NCI-H774 (cell line): ENCODE measurements around the gene MGAM2.

ENCODE experiments used
- DNase-seq: peaks from one replicate; lab custom pipeline; 2025; lab: John Stamatoyannopoulos, UW

MGAM2 gene

DNA sequence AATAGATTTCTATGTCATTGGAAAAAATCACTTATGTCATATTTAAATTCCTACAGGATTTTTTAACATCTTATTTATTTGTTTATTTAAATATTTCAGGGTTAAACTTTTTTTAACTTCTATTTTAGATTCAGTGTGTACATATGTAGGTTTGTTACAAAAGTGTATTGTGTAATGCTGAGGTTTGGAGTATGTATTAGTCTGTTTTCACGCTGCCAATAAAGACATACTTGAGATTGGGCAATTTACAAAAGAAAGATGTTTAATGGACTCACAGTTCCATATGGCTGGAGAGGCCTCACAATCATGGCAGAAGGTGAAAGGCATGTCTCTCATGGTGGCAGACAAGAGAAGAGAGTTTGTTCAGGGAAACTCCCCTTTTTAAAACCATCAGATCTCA lies 65.4 kb downstream of the MGAM2 start:
- DNase-seq, result no peak

DNA sequence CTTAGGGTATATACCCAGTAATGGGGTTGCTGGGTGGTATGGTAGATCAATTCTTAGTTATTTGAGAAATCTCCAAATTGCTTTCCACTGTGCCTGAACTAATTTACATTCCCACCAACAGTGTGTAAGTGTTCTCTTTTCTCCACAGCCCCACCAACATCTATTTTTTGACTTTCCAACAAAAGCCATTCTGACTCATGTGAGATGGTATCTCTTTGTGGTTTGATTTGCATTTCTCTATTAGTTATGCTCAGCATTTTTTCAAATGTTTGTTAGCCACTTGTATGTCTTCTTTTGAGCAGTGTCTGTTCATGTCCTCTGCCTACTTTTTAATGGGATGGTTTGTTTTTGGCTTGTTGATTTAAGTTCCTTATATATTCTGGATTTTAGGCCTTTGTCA lies 66.4 kb downstream of the MGAM2 start:
- DNase-seq, result no peak

DNA sequence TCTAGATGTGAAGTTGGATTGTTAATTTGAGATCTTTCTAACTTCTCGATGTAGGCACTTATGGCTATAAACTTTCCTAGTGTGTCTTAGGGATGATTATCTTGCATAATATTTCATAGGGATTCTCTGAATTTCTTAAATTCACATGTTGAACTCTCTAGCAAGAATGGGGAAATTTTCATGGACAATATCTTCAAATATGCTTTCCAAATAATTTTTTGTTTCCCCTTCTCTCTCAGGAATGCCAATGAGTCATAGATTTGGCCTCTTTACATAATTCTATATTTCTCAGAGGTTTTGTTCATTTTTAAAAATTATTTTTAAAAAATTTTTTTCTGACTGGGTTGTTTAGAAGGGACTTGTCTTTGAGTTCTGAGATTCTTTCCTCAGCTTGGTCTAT lies 68.9 kb downstream of the MGAM2 start:
- no peak for DNase-seq

DNA sequence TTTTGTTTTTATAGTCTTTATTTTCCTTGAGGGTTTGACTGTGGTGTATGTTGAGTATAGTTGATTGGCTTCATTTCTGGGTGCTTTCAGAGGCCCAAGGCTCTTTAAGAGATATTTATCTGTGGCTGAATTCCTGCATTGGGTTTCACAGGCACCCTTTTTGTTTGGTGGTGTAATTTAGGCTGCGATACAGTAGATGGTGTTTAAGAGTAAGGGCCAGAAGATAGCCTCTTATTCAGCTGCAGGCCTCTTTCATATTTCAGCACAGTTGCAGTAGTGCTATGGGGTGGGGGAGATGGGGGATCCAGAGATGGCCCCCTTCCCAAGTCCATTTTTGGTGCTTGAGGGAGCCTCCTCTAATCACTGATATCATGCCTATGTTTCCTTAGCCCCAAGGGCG lies 69.7 kb downstream of the MGAM2 start:
- DNase-seq, result no peak

DNA sequence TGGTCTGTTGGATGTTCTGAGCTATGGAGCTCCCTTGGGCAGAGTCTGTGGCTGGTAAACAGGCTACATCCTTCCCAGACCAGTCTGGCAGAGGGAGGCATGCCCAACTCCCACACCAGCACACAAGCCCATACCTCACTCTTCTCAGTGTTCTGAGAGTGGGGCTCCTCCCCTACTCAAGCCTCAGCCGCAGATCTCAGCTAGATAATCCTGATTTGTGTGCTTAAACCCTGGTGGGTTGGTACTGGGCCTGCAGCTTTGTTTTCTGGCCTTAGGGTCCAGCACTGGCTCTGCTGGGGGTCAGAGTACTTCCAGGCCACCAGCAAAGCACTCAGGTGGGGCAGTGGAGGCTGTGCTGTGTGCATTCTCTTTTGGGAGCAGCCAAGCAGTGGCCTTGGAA lies 70.4 kb downstream of the MGAM2 start:
- DNase-seq, result no peak

DNA sequence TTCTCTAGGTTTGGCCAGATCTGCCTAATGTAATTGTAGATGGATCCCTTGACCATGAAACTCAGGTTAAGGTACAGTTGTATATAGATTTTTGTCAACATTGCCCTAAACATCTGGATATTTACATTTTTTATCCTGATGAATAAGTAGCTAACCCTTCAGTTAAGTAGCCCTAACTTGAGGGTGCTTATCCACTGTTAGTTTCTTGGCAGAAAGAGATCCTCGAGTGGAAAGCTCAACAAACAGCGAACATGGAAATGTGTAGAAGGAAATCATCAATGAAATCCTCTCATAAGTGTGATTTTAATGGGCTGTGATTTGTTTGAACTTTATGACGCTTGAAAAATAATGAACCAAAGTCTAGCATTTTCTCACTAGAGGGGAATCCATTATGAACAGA lies 73.6 kb downstream of the MGAM2 start:
- no peak for DNase-seq

DNA sequence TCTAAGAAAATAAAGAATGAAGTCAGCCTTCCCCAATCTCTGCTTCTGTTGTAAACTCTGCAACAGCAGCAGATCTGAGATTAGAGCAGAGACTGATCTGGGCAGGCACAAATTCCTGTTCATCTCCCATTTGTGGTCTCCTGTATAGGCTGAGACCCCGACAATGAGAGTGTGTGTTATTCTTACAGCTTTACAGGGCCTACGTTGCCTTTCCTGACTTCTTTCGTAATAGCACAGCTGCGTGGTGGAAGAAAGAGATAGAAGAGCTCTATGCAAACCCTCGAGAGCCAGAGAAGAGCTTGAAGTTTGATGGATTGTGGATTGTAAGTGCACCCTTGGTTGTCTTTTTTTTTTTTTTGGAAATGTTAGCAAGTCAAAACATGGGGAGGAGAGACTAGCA lies 74.3 kb downstream of the MGAM2 start:
- no peak for DNase-seq

DNA sequence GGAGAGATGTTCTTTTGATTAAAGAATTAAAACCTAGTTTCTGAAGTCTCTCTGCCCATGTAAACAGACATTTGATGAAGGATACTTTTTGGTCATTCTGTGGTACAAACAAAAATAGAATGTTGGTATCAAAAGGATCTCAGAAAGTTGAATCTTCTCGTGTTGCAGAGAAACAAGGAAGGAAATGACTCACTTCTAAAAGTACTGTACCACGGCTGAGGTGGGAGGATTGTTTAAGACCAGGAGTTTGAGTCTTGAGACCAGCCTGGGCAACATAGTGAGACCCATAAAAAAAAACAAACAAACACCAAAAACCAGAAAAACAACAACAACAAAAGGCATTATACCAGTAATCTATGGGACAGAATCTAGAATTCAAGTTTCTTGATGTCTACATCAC lies 76.6 kb downstream of the MGAM2 start:
- DNase-seq, result no peak

DNA sequence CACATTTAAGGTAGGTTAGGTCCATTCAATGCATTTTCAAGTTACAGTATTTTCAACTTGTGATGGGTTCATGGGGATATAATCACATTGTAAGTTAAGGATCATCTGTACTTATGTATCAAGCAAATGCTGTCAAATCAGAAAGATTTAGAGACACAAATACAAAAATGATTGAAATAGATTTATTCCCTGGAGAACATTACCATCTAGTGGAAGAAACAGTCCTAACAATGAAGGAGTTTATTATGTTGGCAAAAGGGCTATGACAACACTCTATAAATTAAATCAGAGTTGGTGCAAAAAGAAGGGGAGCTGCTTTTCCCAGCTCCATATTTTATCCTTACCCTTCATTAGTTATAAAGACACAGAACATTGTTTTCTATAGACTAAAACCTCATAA lies 77.3 kb downstream of the MGAM2 start:
- no peak for DNase-seq

DNA sequence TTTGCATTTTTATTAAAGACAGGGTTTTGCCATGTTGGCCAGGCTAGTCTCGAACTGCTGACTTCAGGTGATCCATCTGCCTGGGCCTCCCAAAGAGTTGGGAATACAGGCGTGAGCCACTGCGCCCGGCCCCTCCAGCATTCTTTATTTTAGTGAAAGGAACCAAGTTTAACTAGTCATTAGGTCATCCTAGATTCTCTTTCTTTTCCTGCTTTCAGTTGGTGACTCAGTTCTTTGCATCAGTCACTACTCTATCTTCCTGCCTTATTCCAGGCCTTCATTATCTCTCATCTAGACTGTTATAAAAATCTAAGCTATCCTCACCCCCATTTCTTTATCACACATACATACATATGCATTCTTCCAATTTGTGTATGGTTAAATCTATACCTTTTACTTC lies 82.7 kb downstream of the MGAM2 start:
- no peak for DNase-seq

DNA sequence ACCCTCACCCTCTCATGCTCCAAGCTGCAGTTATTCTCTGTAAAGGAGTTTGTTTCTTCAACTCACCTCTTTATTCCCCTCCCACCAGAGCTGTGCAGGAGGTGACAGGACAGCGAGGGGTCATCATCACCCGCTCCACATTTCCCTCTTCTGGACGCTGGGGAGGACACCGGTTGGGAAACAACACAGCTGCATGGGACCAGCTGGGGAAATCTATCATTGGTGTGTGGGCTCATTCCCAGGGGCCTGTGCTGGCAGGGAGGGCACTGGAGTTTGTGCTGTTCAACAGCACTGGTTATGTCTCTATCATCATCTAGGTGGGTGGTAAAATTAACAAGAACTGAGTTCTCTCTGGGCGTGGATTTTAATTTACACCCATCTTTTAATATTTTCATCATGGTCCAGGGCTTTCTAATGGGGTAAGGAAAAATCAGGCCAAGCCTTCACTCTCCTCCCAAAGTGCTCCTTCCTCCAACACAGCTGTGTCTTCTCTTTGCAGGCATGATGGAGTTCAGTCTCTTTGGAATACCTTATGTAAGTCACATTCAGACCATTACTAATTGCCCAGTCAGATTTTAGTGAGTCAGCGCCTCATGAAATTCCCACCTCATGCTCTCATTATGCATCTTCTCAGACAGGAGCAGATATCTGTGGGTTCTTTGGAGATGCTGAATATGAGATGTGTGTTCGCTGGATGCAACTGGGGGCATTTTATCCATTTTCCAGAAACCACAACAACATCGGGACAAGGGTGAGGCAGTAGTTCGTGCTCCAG lies 84.7 kb downstream of the MGAM2 start:
- DNase-seq, result no peak

DNA sequence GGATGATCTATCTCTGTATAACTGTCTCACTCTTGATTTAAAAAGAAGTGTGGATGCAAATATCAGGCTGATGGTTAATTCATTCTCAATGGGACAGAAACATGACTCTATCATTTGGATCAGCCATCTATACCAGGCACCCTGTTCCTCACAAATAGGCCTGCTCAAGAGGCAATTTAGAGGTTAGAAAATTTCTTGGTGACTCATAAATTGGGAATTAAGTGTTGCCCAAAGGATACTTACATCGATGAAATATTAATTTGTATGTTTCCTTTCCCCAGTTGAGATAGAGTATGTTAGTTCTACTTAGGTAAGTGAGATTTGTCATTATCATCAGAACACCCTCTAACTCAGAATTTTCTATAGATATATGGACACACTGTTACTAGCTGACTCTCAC lies 88.7 kb downstream of the MGAM2 start:
- no peak for DNase-seq

DNA sequence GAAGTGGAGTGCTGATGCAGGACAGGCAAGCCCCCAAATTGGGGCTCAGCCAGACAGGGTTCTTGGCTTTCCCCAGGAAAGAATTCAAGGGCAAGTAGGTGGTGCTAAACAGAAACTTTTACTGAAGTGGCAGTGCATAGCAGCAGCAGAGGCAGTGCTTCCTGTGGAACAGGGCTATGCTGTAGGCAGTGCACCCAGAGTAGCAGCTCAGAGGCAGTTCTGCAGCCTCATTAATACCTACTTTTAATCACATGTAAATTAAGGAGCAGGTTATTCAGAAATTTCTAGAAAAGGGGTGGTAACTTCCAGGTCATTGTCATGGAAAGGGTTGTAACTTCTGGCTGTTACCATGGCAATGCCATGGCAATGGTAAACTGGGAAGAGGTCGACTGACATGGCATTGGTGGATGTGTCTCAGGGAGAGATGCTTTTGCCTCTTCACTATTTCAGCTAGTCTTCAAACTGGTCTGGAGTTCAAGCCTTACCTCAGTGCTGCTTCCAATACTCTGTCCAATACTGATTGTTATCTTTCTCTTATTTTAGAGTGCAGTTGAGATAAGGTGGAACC lies 117.1 kb downstream of the MGAM2 start:
- DNase-seq, result no peak

DNA sequence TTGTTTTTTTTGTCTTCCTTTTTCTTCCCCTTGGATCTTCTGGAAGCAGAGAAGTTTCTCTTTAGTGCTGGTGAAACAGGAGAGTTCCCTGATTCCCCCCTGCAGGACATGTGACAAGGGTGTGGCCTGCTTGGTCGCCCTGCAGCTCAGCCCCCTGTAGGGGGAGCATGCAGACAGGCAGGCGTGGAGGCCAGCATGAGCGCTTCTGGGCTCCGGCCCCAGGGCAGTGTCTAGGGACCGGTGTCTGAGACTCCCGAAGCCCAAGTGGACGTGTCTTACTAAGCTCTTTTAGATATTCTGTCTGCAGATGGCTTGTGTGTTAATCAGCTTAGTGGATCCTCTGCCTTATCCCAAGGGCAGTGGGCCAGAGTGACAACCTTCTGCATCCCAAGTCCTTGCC lies 120.2 kb downstream of the MGAM2 start:
- no peak for DNase-seq

DNA sequence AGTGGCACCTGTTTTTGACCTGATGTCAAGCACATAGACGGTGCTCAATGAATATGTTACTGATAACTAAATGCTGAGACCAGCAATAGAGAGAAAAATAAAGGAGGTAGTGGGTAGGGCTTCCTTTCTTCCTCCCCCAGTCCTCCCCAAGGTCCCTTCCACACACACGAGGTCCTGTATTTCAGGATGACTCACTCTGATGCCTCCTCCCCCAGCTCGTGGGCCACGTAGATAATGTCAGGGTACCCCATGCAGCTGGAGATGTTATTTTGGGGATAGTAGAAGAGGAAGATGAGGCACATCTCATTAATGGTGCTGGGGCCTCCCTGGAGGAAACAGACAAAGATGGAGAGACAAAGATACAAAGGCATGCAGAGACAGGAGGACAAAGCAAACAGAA lies 129.0 kb downstream of the MGAM2 start:
- no peak for DNase-seq

DNA sequence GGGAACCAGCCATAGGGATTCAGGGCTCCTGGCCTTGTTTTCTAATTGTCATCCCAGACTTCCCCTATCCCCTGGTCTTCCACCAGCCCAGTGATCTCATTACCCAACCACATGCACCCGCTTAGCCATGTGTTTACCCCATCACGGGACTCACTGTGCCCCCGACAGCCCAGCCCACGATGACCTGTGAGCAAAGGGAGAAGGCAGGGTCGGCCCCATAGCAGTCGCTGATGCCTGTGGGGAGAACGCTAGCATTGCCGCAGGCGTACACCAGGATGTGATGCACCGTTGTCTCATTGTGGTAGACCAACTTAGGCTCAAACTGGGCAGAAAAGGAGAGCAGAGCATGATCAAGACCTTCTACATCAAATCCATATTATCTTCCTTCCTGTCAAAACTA lies 132.3 kb downstream of the MGAM2 start:
- DNase-seq, result no peak

DNA sequence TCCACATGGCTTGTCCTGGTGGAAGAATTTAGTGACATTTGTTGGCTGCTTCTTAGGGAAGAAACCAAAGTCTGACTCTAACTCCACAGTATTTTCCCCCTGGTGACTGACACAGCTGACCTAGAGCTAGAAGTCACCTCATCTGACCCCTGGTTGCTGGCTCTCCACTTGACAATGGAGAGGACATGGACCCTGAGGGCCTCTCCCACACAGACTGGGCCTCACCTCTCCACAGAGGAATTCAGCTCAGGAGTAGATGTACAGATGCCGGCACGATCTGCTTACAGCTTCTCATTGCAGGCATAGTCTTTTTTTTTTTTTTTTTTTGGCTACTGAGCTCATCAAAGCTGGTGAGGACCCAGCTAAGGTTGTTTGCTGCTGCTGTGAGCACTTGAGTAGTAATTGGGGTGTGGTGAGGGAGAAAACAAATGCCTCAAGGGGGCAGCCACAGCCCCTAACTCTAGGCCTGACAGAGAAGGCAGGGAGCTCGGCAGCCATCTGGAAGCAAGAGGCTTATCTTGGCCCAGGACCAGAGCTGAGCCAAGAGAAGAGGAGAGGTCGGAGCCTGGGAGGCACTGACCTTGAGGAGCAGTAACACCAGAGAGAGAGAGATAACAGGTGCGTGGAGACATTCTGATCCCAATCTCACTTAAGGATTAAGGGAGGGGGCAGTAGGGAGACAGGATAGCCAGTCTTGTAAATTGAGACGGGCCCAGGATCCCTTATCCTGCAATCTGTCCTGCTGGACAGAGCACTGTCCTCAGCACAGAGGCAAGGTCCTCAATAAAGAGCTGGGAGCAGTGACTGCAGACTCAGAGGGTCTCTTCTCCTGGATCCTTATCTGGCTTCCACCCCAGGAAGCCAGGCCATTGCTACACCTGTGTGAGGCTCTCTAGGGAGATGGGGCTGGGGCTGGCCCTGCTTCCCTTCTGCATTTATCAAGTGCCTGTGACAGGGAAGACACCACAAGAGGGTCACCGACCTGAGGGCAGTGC lies 136.9 kb downstream of the MGAM2 start:
- no peak for DNase-seq

DNA sequence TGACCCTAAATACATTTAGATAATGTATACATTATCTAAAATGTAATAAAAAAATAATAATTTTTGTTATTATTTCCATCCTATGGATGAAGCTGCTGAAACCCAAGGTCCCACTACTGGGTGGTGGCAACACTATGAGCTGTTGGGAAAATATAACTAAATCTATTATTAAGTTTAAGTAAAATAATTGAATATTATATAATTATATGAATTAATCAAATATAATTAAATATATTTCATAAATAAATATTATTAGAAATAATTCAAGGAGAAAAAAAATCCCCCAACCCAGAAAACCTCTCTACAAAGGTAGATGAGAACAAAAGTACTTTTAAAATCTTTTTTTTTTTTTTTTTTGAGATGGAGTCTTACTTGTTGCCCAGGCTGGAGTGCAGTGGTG lies 138.4 kb downstream of the MGAM2 start:
- DNase-seq, result no peak

DNA sequence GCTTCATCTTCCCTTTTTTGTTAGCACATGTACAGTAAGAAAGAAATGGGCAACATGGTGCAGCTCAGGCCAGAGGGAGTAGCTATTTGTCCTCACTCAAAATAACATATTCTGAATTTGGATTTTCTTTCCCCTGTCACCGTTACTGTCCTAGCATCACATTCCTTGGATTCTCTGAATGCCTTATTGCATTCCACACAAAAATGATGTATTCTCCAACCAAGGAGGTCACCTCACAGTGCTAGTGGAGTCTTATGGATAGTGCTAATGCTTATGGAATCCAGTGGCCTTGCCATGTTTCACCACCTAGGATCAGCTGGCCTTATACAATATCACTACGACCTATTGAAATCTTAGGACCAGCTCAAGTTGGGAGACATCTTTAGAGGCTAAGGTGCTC lies 139.2 kb downstream of the MGAM2 start:
- no peak for DNase-seq

DNA sequence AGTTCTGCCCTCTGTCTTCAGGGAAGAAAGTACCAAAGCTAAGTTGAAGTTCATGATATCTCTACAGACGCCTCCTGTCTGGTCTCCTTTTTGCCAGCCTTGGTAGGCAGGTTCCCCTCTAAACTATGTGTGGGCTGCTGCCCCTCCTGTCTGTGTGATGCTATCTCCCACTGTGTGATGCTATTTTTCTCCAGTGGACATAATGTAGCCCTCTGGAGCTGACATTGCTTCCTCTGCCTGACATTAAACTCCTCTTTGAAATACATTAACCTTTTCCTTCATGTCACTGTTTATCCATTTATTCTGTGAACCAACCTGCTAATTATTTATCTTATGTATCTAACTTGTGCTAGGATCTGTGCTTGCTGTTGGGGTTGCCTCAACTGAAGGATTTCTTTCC lies 146.4 kb downstream of the MGAM2 start, which contains the start of gene PRSS58:
PRSS58 (minus strand) TSS at position 101 of the 400 bp plus-strand sequence. CDS start 351 bp downstream, outside the sequence.
- DNase-seq, result no peak

DNA sequence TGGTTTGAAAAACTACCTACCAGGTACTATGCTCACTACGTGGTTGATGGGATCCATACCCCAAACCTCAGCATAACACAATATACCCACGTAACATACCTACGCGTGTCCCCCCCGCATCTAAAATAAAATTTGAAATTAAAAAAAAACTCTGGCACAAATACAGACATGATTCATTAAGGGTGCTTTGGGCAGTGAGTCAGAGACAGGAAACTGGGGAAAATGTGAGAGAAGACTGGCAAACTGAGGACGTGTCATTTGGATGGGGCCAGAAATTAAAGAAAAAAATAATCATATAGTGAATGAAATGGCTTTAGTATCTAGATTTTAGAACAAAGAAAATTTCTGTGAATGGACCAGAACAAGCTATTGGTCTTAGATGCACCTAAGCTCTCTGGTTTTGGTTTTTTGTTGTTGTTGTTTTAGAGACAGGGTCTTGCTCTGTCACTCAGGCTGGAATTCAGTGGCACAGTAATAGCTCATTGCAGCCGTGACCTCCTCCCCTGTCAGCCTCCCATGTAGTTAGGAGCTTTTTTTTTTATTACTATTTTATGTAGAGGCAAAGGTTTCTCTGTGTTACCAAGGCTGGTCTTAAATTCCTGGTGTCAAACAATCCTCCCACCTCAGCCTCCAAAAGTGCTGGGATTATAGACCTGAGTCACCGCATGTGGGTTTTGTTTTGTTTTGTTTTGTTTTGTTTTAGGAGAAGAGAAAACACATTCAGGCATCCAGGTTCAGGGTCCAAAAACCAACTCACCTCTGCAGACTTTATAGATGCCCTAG lies 152.3 kb downstream of the MGAM2 start:
- DNase-seq, result no peak
